T-helper 22 cell (primary cell): ENCODE measurements around the gene DHX15.

Source experiments
- DNase-seq: peaks from one replicate; pipeline ENCODE4 v3.0.0-alpha.2; 2020; ENCODE audit warnings: low read depth

The DHX15 gene

DNA sequence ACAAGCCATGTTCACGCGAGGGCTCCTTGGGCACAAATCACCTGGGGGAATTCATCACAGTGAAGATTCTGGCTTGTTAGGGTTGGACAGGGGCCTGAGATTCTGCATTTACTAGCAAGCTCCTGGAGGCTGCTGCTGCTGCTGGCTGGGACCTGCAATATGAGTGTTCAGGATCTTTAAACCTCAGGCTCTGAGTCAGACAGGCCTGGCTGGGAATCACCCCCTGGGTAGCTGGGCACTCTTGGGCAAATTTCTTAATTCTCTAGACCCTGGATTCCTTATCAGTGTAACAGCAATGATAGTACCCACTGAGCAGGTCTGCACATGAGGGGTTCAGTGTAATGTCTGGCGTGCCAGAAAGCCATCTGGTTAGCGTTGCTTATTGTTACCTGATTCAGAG, 101.5 kb downstream of the DHX15 start:
- no peak for DNase-seq

DNA sequence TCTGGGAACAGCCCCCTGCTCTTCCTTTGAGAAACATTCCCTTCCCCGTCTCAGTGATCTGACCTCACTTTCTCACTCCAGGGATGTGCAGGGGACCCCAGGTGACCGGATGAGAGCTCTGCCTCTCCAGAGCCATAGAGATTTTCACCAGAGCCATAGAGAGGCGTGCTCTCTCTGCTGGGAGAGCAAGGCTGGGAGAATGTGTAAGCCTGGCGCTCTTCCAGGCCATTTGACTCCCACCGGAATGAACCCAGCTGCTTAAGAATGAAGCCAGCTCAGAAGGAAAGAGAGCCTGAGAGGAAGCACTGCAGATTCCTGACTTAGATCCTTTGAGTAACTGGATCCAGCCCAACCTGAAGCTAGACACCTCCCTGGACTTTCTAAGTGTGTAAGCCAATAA, 106.4 kb downstream of the DHX15 start:
- no peak for DNase-seq
